K562 (cell line): ENCODE data around the gene MRPL3. TPM values are rescaled to one million over a fixed set of nuclear protein-coding genes. Genes with fewer than 3 reads are reported as not detected.

Experiments
- ATAC-seq: fragments of 200-7000 bp; cut with Tn5 transposase; 3 replicates; pipeline ENCODE4 v1.9.1; 2020; ENCODE audit warnings: moderate library complexity
- BruUV-seq: library from RNA; stranded (reverse); fragments of 400-500 nt; replicated peaks from 2 replicates; lab custom pipeline; 2021; lab: Mats Ljungman, UMichigan
- CTCF ChIA-PET: fragments of 300-600 bp; formaldehyde crosslinking; extraction: SDS; loops from one replicate; lab custom pipeline; 2021; ENCODE audit warnings: low intra/inter-chr PET ratio; lab: Yijun Ruan, JAX
- POLR2A ChIA-PET: fragments of 300-600, 350-650 bp; sonication (Branson Sonifier 250); formaldehyde crosslinking; extraction: SDS; loops from one replicate; lab custom pipeline; 2021; ENCODE audit warnings: antibody characterized with exemption, inconsistent platforms; lab: Yijun Ruan, JAX
- DNase-seq, 4 experiments: peaks; one replicate each; pipeline versions ENCODE4 v3.0.0 to v3.0.0-alpha.2; 2011 to 2018; ENCODE audit warnings: low spot score in 3 of 4, mixed read lengths in 3 of 4; ENCODE audit errors: extremely low read depth in 1 of 4
- FAIRE-seq: peaks from 2 replicates; lab custom pipeline; 2011; peaks lifted over from hg19 to GRCh38; lab: Jason Lieb, UNC
- H2AFZ ChIP-seq: 2 replicates; pipeline ENCODE4 v1.6.0; 2011; ENCODE audit warnings: low read depth, low read length, control low read depth, inconsistent platforms
- H3K27ac ChIP-seq: fragments of 200-600 bp; 3 replicates; pipeline ENCODE4 v1.8.0; 2011; ENCODE audit warnings: low read depth, mild to moderate bottlenecking, control low read depth, inconsistent platforms, low read length, moderate library complexity, mixed read lengths; ENCODE audit errors: extremely low read depth
- H3K27me3 ChIP-seq, 2 experiments: fragments of 300-600 bp in 1 of 2; 2 replicates in 1 of 2; 3 replicates in 1 of 2; pipeline versions ENCODE4 v1.6.0 to v1.8.0; 2011; ENCODE audit warnings: inconsistent platforms in 2 of 2, low read length in 2 of 2, mild to moderate bottlenecking in 1 of 2, mixed read lengths in 1 of 2, moderate library complexity in 1 of 2; ENCODE audit not compliant: control insufficient read depth in 2 of 2, insufficient read depth in 2 of 2
- H3K36me3 ChIP-seq: fragments of 300-600 bp; 3 replicates; pipeline ENCODE4 v1.8.0; 2011; ENCODE audit warnings: mild to moderate bottlenecking, low read length, inconsistent platforms; ENCODE audit not compliant: control insufficient read depth, insufficient read depth
- H3K4me1 ChIP-seq, 2 experiments: fragments of 200-600 bp in 1 of 2; replicated peaks in 1 of 2; 2 replicates in 1 of 2; 3 replicates in 1 of 2; pipeline versions ENCODE4 v1.5.1 to v1.8.0; 2011; ENCODE audit warnings: inconsistent platforms in 2 of 2, low read length in 2 of 2, mild to moderate bottlenecking in 1 of 2, mixed read lengths in 1 of 2, moderate library complexity in 1 of 2; ENCODE audit not compliant: control insufficient read depth in 2 of 2, insufficient read depth in 2 of 2
- H3K4me2 ChIP-seq: 2 replicates; pipeline ENCODE4 v1.6.1; 2011; ENCODE audit warnings: low read length, control low read depth, inconsistent platforms, mixed read lengths; ENCODE audit not compliant: insufficient read depth
- H3K4me3 ChIP-seq: fragments of 200-600 bp; sonication (generic), shearing (Covaris generic); 2 replicates; pipeline ENCODE4 v1.5.1; 2016; ENCODE audit warnings: control low read depth, inconsistent platforms
- H3K79me2 ChIP-seq: fragments of 200-600 bp; 3 replicates; pipeline ENCODE4 v1.8.0; 2011; ENCODE audit warnings: low read length, inconsistent platforms; ENCODE audit not compliant: control insufficient read depth, insufficient read depth
- H3K9ac ChIP-seq, 2 experiments: 2 replicates each; pipeline versions ENCODE4 v1.6.0 to v1.6.1; 2011; ENCODE audit warnings: low read depth in 2 of 2, low read length in 2 of 2, control low read depth in 1 of 2, inconsistent platforms in 1 of 2, mild to moderate bottlenecking in 1 of 2, mixed read lengths in 1 of 2; ENCODE audit not compliant: insufficient read depth in 1 of 2
- H3K9me1 ChIP-seq: one replicate; pipeline ENCODE4 v1.6.0; 2011; ENCODE audit warnings: inconsistent platforms, mild to moderate bottlenecking, low read length, moderate library complexity; ENCODE audit not compliant: control insufficient read depth, insufficient read depth
- H3K9me3 ChIP-seq: replicated peaks from 2 replicates; pipeline ENCODE4 v1.5.1; 2011; ENCODE audit warnings: low read depth, low read length, inconsistent platforms; ENCODE audit not compliant: control insufficient read depth, insufficient read depth
- H4K20me1 ChIP-seq: replicated peaks from 2 replicates; pipeline ENCODE4 v1.6.1; 2011; ENCODE audit warnings: low read length, inconsistent platforms, mixed read lengths; ENCODE audit not compliant: control insufficient read depth, insufficient read depth
- ASH1L ChIP-seq: fragments of 450-650 bp; IDR thresholded peaks from 2 replicates; pipeline ENCODE4 v1.6.1; 2018; ENCODE audit warnings: borderline replicate concordance, mild to moderate bottlenecking, low read depth; ENCODE audit not compliant: partially characterized antibody
- ELF4 ChIP-seq: fragments of 450-650 bp; formaldehyde crosslinking; IDR thresholded peaks from 2 replicates; pipeline ENCODE4 v1.4.0; 2022; ENCODE audit warnings: missing genetic modification characterization
- FOXJ3 ChIP-seq: sonication (generic); formaldehyde crosslinking; IDR thresholded peaks from 2 replicates; pipeline ENCODE4 v1.4.0; 2020; ENCODE audit warnings: mild to moderate bottlenecking, missing genetic modification reagents
- KAT8 ChIP-seq: fragments of 450-650 bp; IDR thresholded peaks from 2 replicates; pipeline ENCODE4 v1.6.1; 2016; ENCODE audit warnings: low read depth, mild to moderate bottlenecking
- RBM39 ChIP-seq: fragments of 200-400 bp; formaldehyde crosslinking; optimal IDR thresholded peaks from 2 replicates; pipeline ENCODE3; 2018; ENCODE audit warnings: low read depth, low read length
- RHOXF2B ChIP-seq: fragments of 250-450 bp; sonication (Bioruptor Pico); conservative IDR thresholded peaks from 2 replicates; pipeline ENCODE4 v1.5.1; 2021
- SREBF2 ChIP-seq: sonication (generic); formaldehyde crosslinking; IDR thresholded peaks from 2 replicates; pipeline ENCODE4 v1.4.0; 2020; ENCODE audit warnings: mild to moderate bottlenecking, missing genetic modification reagents
- ZNF239 ChIP-seq: fragments of 250-450 bp; sonication (Bioruptor Pico); IDR thresholded peaks from 2 replicates; pipeline ENCODE4 v1.4.0; 2020; ENCODE audit warnings: mild to moderate bottlenecking
- ZNF778 ChIP-seq: fragments of 450-650 bp; formaldehyde crosslinking; IDR thresholded peaks from 2 replicates; pipeline ENCODE4 v1.4.0; 2020; ENCODE audit warnings: mild to moderate bottlenecking, moderate library complexity
- ZNF79 ChIP-seq: fragments of 250-450 bp; sonication (Bioruptor Pico); IDR thresholded peaks from 2 replicates; pipeline ENCODE4 v1.4.0; 2020; ENCODE audit warnings: low read depth, mild to moderate bottlenecking, moderate library complexity
- WGBS: fragments of 100-300 bp; shearing (Covaris generic); methylation state at CpG from one replicate; pipeline ENCODE4 v1.1.6; 2016; ENCODE audit warnings: low coverage, mixed read lengths; ENCODE audit not compliant: insufficient coverage; ENCODE audit errors: missing lambda C conversion rate; 5-methylcytosine and 5-hydroxymethylcytosine counted together
- in situ Hi-C: fragments of 300-500 bp; cut with MboI; formaldehyde crosslinking; loops from 4 replicates; pipeline ENCODE4 v1.15.0; 2018; ENCODE audit warnings: inconsistent platforms, mixed read lengths
- intact Hi-C: fragments of 100-400 bp; cut with micrococcal nuclease; formaldehyde crosslinking; loops from 2 replicates; pipeline ENCODE4 v1.14.2; 2022
- polyA plus RNA-seq, 8 experiments: library from polyadenylated mRNA; depleted of rRNA in 4 of 8; stranded (reverse) in 5 of 8; unstranded in 3 of 8; fragments of >200 nt; fragmentation: Nextera tagmentation in 2 of 8; fragmentation: Illumina TruSeq in 1 of 8; extraction: Ambion mirVana in 2 of 8; extraction: Trizol in 1 of 8; gene quantifications; 2 replicates each; pipeline versions ENCODE4 v1.2.1 to v1.2.3, GENCODE V29; 2011 to 2014; ENCODE audit warnings: inconsistent platforms in 1 of 8, missing spikeins in 1 of 8
- total RNA-seq, 7 experiments: library from RNA; depleted of rRNA in 6 of 7; stranded (reverse); fragments of >200 nt in 6 of 7; fragmentation: Illumina TruSeq in 2 of 7; extraction: Trizol in 2 of 7; gene quantifications; 2 replicates each; pipeline versions ENCODE4 v1.2.1 to v1.2.3, GENCODE V29; 2011 to 2021; ENCODE audit warnings: low replicate concordance in 1 of 7
- TF ChIP-seq, protein P1 (sequence below): fragments of 200-800 bp; sonication (Bioruptor generic); IDR thresholded peaks from 2 replicates; pipeline ENCODE4 v1.6.1; 2017; ENCODE audit warnings: missing genetic modification characterization, missing compliant biosample characterization
- TF ChIP-seq, protein P2 (sequence below): fragments of 450-650 bp; IDR thresholded peaks from 2 replicates; pipeline ENCODE4 v1.6.1; 2016
- TF ChIP-seq, protein P3 (sequence below): IDR thresholded peaks from 3 replicates; pipeline ENCODE4 v1.6.1; 2011; ENCODE audit warnings: borderline replicate concordance, mild to moderate bottlenecking, moderate library complexity; ENCODE audit not compliant: insufficient read length; ENCODE audit errors: extremely low read depth

Gene MRPL3
- total and polyA plus RNA-seq, 9 of the 15 experiments (the other 6 are each of a cell fraction or from before 2014, with no cell fraction given) = 81.7 to 340 (median 190) TPM

DNA sequence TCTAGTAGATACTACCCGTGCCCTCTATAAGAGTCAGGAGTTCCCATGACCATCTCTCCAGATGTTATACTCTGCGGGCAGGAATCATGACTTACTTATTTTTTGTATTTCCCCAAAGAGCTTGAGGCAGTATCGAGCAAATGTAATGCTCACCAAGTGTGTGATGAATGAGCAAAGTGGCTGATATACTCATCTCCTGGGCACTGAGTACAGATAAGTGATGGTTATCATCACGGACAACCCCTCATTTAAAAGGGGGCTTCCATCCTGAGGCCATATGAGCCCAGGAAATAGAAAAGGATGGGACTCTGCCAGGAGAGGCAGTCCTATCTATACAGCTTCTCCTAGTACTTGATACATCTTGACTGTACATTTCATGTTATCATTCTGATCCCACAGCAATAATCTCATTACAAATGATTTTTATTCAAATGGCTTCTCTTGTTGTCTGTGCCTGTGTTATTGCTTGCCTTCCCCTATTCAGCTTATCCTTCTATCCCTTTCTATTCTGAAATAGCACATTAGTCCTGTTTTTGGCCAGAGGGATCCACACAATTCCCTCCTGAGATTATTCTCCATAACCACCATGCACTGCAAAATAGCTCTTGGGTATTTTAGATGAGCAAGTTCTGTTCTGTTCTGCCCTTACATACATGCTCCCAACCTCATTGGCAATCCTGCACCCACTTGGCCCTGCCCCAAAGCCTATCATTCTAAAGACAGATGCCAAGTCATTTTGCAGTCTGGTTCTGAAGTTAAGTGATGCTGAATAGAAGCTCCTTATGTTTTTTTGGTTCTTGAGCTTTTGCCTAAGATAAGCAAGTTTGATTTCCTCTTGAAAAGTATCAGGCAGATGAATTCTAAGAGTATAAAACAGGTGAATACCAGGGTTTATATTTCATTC lies 48.0 kb upstream of the MRPL3 start:
- ATAC-seq = no peak
- H3K9me1 ChIP-seq = no peaks in the 10 kb centered on the region
- no peaks in the 10 kb centered on the region for H3K27me3 ChIP-seq
- DNase-seq = no peak
- BruUV-seq = no TSS peak
- no peaks in the 10 kb centered on the region for H3K36me3 ChIP-seq
- H4K20me1 ChIP-seq = no peaks in the 10 kb centered on the region
- no peak overlapping the region for H3K4me3 ChIP-seq
- no peak for FAIRE-seq
- ChIA-PET POLR2A (no interaction called here), CTCF (interaction anchor here (1.2 kb wide), 1 partner anchor 478 kb away, joined by 4 read pairs; no protein-coding TSS in a partner anchor)
- no peak overlapping the region for H3K27ac ChIP-seq
- 0% methylated on average over 4 of the region's 4 CpGs for WGBS
- in situ Hi-C loops (no loop called here), intact Hi-C loops (no loop called here)
- TF ChIP-seq KAT8 = no peak
- no peak for TF ChIP-seq ELF4 (CRISPR knock-in tag)
- no peak for TF ChIP-seq ZNF778 (CRISPR knock-in tag)
- TF ChIP-seq, protein P1, sequence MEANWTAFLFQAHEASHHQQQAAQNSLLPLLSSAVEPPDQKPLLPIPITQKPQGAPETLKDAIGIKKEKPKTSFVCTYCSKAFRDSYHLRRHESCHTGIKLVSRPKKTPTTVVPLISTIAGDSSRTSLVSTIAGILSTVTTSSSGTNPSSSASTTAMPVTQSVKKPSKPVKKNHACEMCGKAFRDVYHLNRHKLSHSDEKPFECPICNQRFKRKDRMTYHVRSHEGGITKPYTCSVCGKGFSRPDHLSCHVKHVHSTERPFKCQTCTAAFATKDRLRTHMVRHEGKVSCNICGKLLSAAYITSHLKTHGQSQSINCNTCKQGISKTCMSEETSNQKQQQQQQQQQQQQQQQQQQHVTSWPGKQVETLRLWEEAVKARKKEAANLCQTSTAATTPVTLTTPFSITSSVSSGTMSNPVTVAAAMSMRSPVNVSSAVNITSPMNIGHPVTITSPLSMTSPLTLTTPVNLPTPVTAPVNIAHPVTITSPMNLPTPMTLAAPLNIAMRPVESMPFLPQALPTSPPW (CRISPR knock-in tag) = no peak
- no peak for TF ChIP-seq RBM39
- no peak for TF ChIP-seq ASH1L
- TF ChIP-seq RHOXF2B (CRISPR knock-in tag) = no peak
- TF ChIP-seq SREBF2 (CRISPR knock-in tag) = no peak
- TF ChIP-seq, protein P2, sequence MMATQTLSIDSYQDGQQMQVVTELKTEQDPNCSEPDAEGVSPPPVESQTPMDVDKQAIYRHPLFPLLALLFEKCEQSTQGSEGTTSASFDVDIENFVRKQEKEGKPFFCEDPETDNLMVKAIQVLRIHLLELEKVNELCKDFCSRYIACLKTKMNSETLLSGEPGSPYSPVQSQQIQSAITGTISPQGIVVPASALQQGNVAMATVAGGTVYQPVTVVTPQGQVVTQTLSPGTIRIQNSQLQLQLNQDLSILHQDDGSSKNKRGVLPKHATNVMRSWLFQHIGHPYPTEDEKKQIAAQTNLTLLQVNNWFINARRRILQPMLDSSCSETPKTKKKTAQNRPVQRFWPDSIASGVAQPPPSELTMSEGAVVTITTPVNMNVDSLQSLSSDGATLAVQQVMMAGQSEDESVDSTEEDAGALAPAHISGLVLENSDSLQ = no peak
- TF ChIP-seq ZNF79 (CRISPR knock-in tag) = no peak
- TF ChIP-seq FOXJ3 (CRISPR knock-in tag) = no peak
- TF ChIP-seq ZNF239 = no peak
- TF ChIP-seq, protein P3, sequence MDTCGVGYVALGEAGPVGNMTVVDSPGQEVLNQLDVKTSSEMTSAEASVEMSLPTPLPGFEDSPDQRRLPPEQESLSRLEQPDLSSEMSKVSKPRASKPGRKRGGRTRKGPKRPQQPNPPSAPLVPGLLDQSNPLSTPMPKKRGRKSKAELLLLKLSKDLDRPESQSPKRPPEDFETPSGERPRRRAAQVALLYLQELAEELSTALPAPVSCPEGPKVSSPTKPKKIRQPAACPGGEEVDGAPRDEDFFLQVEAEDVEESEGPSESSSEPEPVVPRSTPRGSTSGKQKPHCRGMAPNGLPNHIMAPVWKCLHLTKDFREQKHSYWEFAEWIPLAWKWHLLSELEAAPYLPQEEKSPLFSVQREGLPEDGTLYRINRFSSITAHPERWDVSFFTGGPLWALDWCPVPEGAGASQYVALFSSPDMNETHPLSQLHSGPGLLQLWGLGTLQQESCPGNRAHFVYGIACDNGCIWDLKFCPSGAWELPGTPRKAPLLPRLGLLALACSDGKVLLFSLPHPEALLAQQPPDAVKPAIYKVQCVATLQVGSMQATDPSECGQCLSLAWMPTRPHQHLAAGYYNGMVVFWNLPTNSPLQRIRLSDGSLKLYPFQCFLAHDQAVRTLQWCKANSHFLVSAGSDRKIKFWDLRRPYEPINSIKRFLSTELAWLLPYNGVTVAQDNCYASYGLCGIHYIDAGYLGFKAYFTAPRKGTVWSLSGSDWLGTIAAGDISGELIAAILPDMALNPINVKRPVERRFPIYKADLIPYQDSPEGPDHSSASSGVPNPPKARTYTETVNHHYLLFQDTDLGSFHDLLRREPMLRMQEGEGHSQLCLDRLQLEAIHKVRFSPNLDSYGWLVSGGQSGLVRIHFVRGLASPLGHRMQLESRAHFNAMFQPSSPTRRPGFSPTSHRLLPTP = no peak
- H3K4me2 ChIP-seq = no peak overlapping the region
- H3K9me3 ChIP-seq = no peaks in the 10 kb centered on the region
- H3K79me2 ChIP-seq = no peaks in the 10 kb centered on the region
- H3K9ac ChIP-seq = no peak overlapping the region
- no peak overlapping the region for H2AFZ ChIP-seq
- H3K4me1 ChIP-seq = no peaks in the 10 kb centered on the region
